ENCODE measurements around the gene HSPB6.

The HSPB6 gene

DNA sequence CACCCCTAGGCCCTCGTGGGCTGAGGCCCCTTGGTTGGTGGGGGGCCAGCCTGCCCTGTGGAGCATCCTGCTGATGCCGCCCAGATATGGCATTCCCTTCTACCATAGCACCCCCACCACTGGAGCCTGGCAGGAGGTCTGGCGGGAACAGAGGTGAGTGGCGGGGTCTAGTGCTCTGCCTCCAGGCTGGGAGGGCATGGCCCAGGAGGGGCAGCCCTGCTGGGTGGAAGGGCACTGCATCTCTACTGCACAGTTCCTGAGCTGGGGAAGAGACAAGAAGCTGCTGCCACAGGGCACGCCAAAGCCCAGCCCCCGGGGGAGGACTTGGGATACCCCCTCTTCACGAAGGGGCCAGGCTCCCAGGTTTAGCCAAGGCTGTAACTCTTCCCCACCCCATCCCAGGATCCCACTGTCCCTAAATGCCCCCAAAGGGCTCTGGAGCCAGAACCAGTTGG is 41.4 kb downstream of the HSPB6 start:
- DNase-seq (ENCODE audit: low spot score) = no peak
- TF ChIP-seq, protein P1, sequence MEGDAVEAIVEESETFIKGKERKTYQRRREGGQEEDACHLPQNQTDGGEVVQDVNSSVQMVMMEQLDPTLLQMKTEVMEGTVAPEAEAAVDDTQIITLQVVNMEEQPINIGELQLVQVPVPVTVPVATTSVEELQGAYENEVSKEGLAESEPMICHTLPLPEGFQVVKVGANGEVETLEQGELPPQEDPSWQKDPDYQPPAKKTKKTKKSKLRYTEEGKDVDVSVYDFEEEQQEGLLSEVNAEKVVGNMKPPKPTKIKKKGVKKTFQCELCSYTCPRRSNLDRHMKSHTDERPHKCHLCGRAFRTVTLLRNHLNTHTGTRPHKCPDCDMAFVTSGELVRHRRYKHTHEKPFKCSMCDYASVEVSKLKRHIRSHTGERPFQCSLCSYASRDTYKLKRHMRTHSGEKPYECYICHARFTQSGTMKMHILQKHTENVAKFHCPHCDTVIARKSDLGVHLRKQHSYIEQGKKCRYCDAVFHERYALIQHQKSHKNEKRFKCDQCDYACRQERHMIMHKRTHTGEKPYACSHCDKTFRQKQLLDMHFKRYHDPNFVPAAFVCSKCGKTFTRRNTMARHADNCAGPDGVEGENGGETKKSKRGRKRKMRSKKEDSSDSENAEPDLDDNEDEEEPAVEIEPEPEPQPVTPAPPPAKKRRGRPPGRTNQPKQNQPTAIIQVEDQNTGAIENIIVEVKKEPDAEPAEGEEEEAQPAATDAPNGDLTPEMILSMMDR (IDR thresholded peaks at IDR 0.05; ENCODE audit: extremely low read depth, insufficient read depth, missing control alignments) = no peak
- in situ Hi-C loops (cut with MboI; ENCODE audit: low pct_unique_long_range_greater_than_20kb, low sequenced_read_pairs, unreplicated experiment) = no loop called here

DNA sequence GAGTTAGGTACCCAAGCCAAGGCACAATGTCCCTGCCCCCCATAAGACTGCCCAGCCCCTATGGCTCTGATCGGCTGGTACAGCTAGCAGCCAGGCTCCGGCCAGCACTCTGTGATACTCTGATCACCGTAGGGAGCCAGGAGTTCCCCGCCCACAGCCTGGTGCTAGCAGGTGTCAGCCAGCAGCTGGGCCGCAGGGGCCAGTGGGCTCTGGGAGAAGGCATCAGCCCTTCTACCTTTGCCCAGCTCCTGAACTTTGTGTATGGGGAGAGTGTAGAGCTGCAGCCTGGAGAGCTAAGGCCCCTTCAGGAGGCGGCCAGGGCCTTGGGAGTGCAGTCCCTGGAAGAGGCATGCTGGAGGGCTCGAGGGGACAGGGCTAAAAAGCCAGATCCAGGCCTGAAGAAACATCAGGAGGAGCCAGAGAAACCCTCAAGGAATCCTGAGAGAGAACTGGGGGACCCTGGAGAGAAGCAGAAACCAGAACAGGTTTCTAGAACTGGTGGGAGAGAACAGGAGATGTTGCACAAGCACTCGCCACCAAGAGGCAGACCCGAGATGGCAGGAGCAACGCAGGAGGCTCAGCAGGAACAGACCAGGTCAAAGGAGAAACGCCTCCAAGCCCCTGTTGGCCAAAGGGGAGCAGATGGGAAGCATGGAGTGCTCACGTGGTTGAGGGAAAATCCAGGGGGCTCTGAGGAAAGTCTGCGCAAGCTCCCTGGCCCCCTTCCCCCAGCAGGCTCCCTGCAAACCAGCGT is 42.1 kb downstream of the HSPB6 start:
- TF ChIP-seq, protein P1 (IDR thresholded peaks at IDR 0.05; ENCODE audit: extremely low read depth, insufficient read depth, missing control alignments) = peak; percentile 44
- no peak for DNase-seq (ENCODE audit: low spot score)
- in situ Hi-C loops (cut with MboI; ENCODE audit: low pct_unique_long_range_greater_than_20kb, low sequenced_read_pairs, unreplicated experiment) = no loop called here

DNA sequence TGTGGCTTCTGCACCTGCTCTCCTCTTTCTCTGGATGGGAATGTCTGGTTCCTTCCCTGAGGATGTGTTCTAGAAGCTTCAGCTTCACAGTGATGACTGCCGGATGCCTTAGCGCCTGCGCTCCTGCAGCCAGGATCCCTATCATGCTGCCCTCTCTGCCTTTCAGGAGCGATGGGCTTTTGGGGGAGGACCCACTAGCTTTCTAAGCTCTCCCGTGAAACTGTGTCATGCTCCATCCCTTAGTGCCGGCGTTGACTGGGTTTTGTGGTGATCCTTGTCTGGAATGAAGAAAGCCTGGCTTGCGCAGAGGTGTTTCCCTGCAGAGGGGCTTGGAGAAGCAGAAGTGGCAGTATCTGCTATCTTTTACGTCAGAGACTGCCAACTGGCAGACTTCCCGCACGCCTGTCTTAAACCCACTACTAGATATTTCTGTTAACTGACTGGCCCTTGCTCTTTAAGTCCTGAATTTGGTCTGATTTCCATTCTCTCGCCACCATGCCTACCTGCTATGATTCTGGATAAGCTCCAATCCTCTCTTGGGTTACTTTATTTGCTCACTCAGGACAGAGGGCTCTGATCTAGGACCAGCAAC is 42.8 kb downstream of the HSPB6 start:
- TF ChIP-seq, protein P1 (IDR thresholded peaks at IDR 0.05; ENCODE audit: extremely low read depth, insufficient read depth, missing control alignments) = no peak
- in situ Hi-C loops (cut with MboI; ENCODE audit: low pct_unique_long_range_greater_than_20kb, low sequenced_read_pairs, unreplicated experiment) = no loop called here
- DNase-seq (ENCODE audit: low spot score) = no peak

DNA sequence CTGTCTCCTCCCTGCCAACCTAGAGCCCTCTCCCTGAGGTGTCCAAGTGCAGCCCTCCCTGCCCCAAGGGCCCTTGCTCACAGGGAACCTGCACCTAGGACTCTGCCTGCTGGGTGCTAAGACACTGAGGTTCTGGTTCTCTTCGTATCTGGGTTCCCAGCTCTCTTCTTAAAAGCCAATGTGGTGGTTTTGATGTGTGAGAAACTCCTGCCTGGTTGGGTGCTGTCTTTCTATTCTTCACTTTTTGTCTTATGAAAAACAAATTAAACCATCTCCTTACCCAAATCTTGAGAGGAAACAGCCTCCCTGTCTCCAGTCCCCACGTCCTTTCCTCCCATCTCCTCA is 43.4 kb downstream of the HSPB6 start:
- TF ChIP-seq, protein P1 (IDR thresholded peaks at IDR 0.05; ENCODE audit: extremely low read depth, insufficient read depth, missing control alignments) = no peak
- DNase-seq (ENCODE audit: low spot score) = no peak
- in situ Hi-C loops (cut with MboI; ENCODE audit: low pct_unique_long_range_greater_than_20kb, low sequenced_read_pairs, unreplicated experiment) = no loop called here

DNA sequence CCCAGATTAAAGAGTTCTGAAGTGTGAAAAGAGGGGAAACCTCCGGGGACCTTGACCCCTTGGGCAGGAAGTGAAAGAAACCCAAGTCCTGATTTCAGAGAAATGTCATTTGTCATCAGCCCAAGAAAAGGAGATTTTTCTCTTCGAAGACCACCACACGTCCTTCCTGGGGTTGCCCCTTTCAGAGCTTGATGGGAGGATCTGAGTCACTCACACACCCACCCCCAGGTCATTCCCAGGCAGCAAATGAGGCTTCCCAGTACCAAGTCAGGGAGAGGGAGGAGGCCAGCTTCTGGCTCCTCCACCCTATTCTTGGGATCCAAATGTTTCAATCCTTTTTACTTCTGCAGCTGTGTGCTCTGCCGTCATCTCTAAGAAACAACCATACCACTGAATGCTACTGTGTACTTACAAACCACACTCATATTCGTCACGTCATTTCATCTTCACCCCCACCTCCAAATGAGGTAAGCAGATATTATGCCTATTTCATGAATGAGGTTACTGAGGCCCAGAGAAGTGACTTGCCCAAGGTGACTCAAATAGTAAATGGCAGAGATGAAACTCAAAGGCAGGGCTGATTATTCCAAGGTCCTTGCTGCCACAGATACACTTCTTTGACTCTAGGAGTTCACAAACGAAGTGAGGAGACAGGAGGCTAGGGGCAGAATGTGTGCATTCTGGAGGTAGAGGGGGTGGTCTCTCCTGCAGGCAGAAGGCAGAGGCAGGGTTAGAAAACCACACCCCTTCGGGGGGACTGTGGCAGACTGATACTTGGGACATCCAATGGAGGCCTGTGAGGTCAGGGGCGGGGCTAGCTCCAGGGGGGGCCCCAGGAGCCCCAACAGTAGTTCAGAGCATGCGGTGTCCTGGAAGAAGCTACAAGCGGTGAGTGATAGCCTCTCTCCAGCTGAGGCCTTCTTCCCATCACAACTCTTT is 44.0 kb downstream of the HSPB6 start:
- TF ChIP-seq, protein P1 (IDR thresholded peaks at IDR 0.05; ENCODE audit: extremely low read depth, insufficient read depth, missing control alignments) = no peak
- peak; percentile 78 for DNase-seq (ENCODE audit: low spot score)
- in situ Hi-C loops (cut with MboI; ENCODE audit: low pct_unique_long_range_greater_than_20kb, low sequenced_read_pairs, unreplicated experiment) = no loop called here
